Suprapubic skin (tissue), 4 donors: ENCODE data around the gene LTBP2. TPM values are rescaled to one million over a fixed set of nuclear protein-coding genes. Genes with fewer than 3 reads are reported as not detected.

Experiments
- DNase-seq, 2 donors: peaks; one replicate each; pipeline ENCODE4 v3.0.0-alpha.2; 2019; ENCODE audit warnings: low spot score in 2 of 2
- H3K27ac ChIP-seq: fragments of 200-600 bp; sonication (generic); one replicate; pipeline ENCODE4 v1.5.1; 2019
- H3K27me3 ChIP-seq: fragments of 200-600 bp; sonication (generic); one replicate; pipeline ENCODE4 v1.5.1; 2019
- H3K36me3 ChIP-seq: fragments of 200-600 bp; sonication (generic); one replicate; pipeline ENCODE4 v1.5.1; 2019
- H3K4me1 ChIP-seq: fragments of 200-600 bp; sonication (generic); one replicate; pipeline ENCODE4 v1.5.1; 2019
- H3K4me3 ChIP-seq: fragments of 200-600 bp; sonication (generic); one replicate; pipeline ENCODE4 v1.5.1; 2019; ENCODE audit warnings: mild to moderate bottlenecking
- H3K9me3 ChIP-seq: fragments of 200-600 bp; sonication (generic); one replicate; pipeline ENCODE4 v1.5.1; 2019
- CTCF ChIP-seq, 2 donors: fragments of 200-600 bp in 1 of 2; fragments of 450-650 bp in 1 of 2; sonication (generic) in 1 of 2; IDR thresholded peaks; one replicate each; pipeline ENCODE4 v1.5.1; 2016 to 2019; ENCODE audit warnings: antibody characterized with exemption in 2 of 2, mild to moderate bottlenecking in 1 of 2, moderate library complexity in 1 of 2
- EP300 ChIP-seq: sonication (generic); formaldehyde crosslinking; IDR thresholded peaks from one replicate; pipeline ENCODE4 v1.6.1; 2017; ENCODE audit warnings: antibody characterized with exemption
- POLR2A ChIP-seq, 2 donors: fragments of 450-650 bp; IDR thresholded peaks; one replicate each; pipeline ENCODE4 v1.6.1; 2017; ENCODE audit warnings: antibody characterized with exemption in 2 of 2, mild to moderate bottlenecking in 2 of 2, moderate library complexity in 2 of 2
- POLR2AphosphoS5 ChIP-seq, 3 donors: sonication (generic); formaldehyde crosslinking; IDR thresholded peaks; one replicate each; pipeline ENCODE4 v1.6.1; 2017; ENCODE audit warnings: antibody characterized with exemption in 3 of 3
- WGBS: methylation state at CpG from one replicate; pipeline ENCODE4 v1.1.5; 2018; 5-methylcytosine and 5-hydroxymethylcytosine counted together
- total RNA-seq, 4 donors: library from RNA; depleted of rRNA; stranded (reverse); fragments of >200 nt; gene quantifications; one replicate each; pipeline ENCODE4 v1.1.0, GENCODE V29; 2016

Gene LTBP2
- total RNA-seq, 4 donors from 2014 or later: 19.6 to 36.0 (median 26.2) TPM

GRCh38 chr14:74650927-74651686, 39.1 kb upstream of the LTBP2 start:
- Histone ChIP-seq H3K9me3 (no peaks in the 10 kb centered on the region), H3K36me3 (no peaks in the 10 kb centered on the region), H3K4me1 (peaks cover 57% of the 10 kb centered on the region), H3K27ac (no peak overlapping the region), H3K4me3 (no peak overlapping the region), H3K27me3 (no peaks in the 10 kb centered on the region)
- WGBS: 93% methylated on average over 1 of the region's 1 CpG
- TF ChIP-seq EP300 (no peak), CTCF (IDR thresholded peaks at IDR 0.05) (no peak), POLR2A (IDR thresholded peaks at IDR 0.05) (no peak), POLR2AphosphoS5 (IDR thresholded peaks at IDR 0.05) (no peak)
- no peak for DNase-seq

GRCh38 chr14:74649673-74650072, 37.6 kb upstream of the LTBP2 start:
- Histone ChIP-seq H3K27ac (no peak overlapping the region), H3K36me3 (no peaks in the 10 kb centered on the region), H3K27me3 (no peaks in the 10 kb centered on the region), H3K4me3 (no peak overlapping the region), H3K4me1 (peaks cover 44% of the 10 kb centered on the region), H3K9me3 (no peaks in the 10 kb centered on the region)
- TF ChIP-seq POLR2A (IDR thresholded peaks at IDR 0.05) (no peak), POLR2AphosphoS5 (IDR thresholded peaks at IDR 0.05) (no peak), CTCF (IDR thresholded peaks at IDR 0.05) (no peak), EP300 (no peak)
- DNase-seq: no peak
- WGBS: 32% methylated on average over 2 of the region's 2 CpGs

- DNase-seq: no peak
- Histone ChIP-seq H3K27ac (no peak overlapping the region), H3K9me3 (no peaks in the 10 kb centered on the region), H3K36me3 (no peaks in the 10 kb centered on the region), H3K4me1 (peaks cover 42% of the 10 kb centered on the region), H3K4me3 (no peak overlapping the region), H3K27me3 (no peaks in the 10 kb centered on the region)
- 35% methylated on average over 7 of the region's 7 CpGs for WGBS
- no peak for TF ChIP-seq CTCF (IDR thresholded peaks at IDR 0.05)
- TF ChIP-seq EP300: no peak
- no peak for TF ChIP-seq POLR2AphosphoS5 (IDR thresholded peaks at IDR 0.05)
- no peak for TF ChIP-seq POLR2A (IDR thresholded peaks at IDR 0.05)
Observed at GRCh38 chr14:74649167-74649566, 37.1 kb upstream of the LTBP2 start.

- Histone ChIP-seq H3K27ac (no peak overlapping the region), H3K9me3 (no peaks in the 10 kb centered on the region)
Observed at GRCh38 chr14:74648601-74649000, 36.6 kb upstream of the LTBP2 start.

GRCh38 chr14:74647678-74648461, 35.8 kb upstream of the LTBP2 start:
- TF ChIP-seq EP300: no peak
- TF ChIP-seq POLR2AphosphoS5 (IDR thresholded peaks at IDR 0.05): no peak
- TF ChIP-seq CTCF (IDR thresholded peaks at IDR 0.05): no peak
- no peak for TF ChIP-seq POLR2A (IDR thresholded peaks at IDR 0.05)
- no peak overlapping the region for H3K4me3 ChIP-seq
- no peaks in the 10 kb centered on the region for H3K9me3 ChIP-seq
- no peaks in the 10 kb centered on the region for H3K36me3 ChIP-seq
- peaks cover 35% of the 10 kb centered on the region for H3K4me1 ChIP-seq
- peak in 1 of 2 donors; percentile 54 for DNase-seq
- no peak overlapping the region for H3K27ac ChIP-seq
- H3K27me3 ChIP-seq: no peaks in the 10 kb centered on the region
- WGBS: 16% methylated on average over 7 of the region's 7 CpGs

More at GRCh38 chr14:74648601-74649000, 36.6 kb upstream of the LTBP2 start:
- Histone ChIP-seq H3K36me3 (no peaks in the 10 kb centered on the region), H3K27me3 (no peaks in the 10 kb centered on the region), H3K4me3 (no peak overlapping the region), H3K4me1 (peaks cover 41% of the 10 kb centered on the region)
- no peak for DNase-seq
- no peak for TF ChIP-seq POLR2AphosphoS5 (IDR thresholded peaks at IDR 0.05)
- whole genome bisulfite sequencing: 31% methylated on average over 4 of the region's 7 CpGs
